Prostate gland (tissue), 2 donors: ENCODE data around the gene SLC6A6.

Experiments
- CTCF ChIP-seq, 4 experiments: fragments of 200-600 bp in 2 of 4; fragments of 450-650 bp in 2 of 4; sonication (generic) in 2 of 4; IDR thresholded peaks; 1 replicate in 3 of 4; 2 replicates in 1 of 4; pipeline ENCODE4 v1.5.1; 2016 to 2019; ENCODE audit warnings: antibody characterized with exemption in 4 of 4, mild to moderate bottlenecking in 2 of 4, moderate library complexity in 2 of 4
- POLR2A ChIP-seq: fragments of 450-650 bp; IDR thresholded peaks from one replicate; pipeline ENCODE4 v1.6.1; 2016; ENCODE audit warnings: antibody characterized with exemption, mild to moderate bottlenecking
- POLR2AphosphoS5 ChIP-seq: sonication (generic); formaldehyde crosslinking; IDR thresholded peaks from one replicate; pipeline ENCODE4 v1.6.1; 2017; ENCODE audit warnings: antibody characterized with exemption

GRCh38 chr3:14441240-14441919 lies 39.0 kb downstream of the SLC6A6 start:
- TF ChIP-seq POLR2AphosphoS5 (no peak), POLR2A (no peak), CTCF (IDR thresholded peaks at IDR 0.05) (no peak)
